ENCODE data around the gene CTNNA1.

CTNNA1 gene

GRCh38 chr5:138900281-138900965 is 147.2 kb downstream of the CTNNA1 start:
- peaks cover 9% of the 10 kb centered on the region; the same call in 1 of the 2 replicates for H3K36me3 ChIP-seq (ENCODE audit: insufficient read depth, low read length)
- H3K4me2 ChIP-seq (ENCODE audit: low read depth, low read length, poor library complexity, severe bottlenecking) = no peak overlapping the region
- H3K4me1 ChIP-seq (ENCODE audit: insufficient read depth, low read length, poor library complexity, severe bottlenecking) = no peaks in the 10 kb centered on the region
- no peaks in the 10 kb centered on the region for H3K27me3 ChIP-seq (ENCODE audit: insufficient read depth, low read length, poor library complexity, severe bottlenecking)
- TF ChIP-seq CTCF (conservative IDR thresholded peaks at IDR 0.05; ENCODE audit: low read length) (no peak), EZH2phosphoT487 (IDR thresholded peaks at IDR 0.05; ENCODE audit: borderline replicate concordance) (no peak)
- H3K9me3 ChIP-seq (ENCODE audit: insufficient read depth, low read depth, low read length) = no peaks in the 10 kb centered on the region
- no peaks in the 10 kb centered on the region for H4K20me1 ChIP-seq (ENCODE audit: insufficient read depth, low read length, poor library complexity, severe bottlenecking)
- no peaks in the 10 kb centered on the region for H3F3A ChIP-seq (ENCODE audit: low read depth)
- no peak overlapping the region for H3K4me3 ChIP-seq (ENCODE audit: low read length, poor library complexity, severe bottlenecking)
- no peaks in the 10 kb centered on the region for H3K79me2 ChIP-seq (ENCODE audit: insufficient read depth, low read length)
- no peak overlapping the region for H3K9ac ChIP-seq (ENCODE audit: low read depth, low read length, poor library complexity, severe bottlenecking)
- H3K9me2 ChIP-seq (replicated peaks; ENCODE audit: low read depth, low read length) = no peaks in the 10 kb centered on the region
- H2AFZ ChIP-seq (ENCODE audit: low read length) = no peak overlapping the region

- H3K4me3 ChIP-seq (ENCODE audit: low read length, poor library complexity, severe bottlenecking) = no peak overlapping the region
- H3K4me2 ChIP-seq (ENCODE audit: low read depth, low read length, poor library complexity, severe bottlenecking) = no peak overlapping the region
- H3K9me2 ChIP-seq (replicated peaks; ENCODE audit: low read depth, low read length) = no peaks in the 10 kb centered on the region
- no peaks in the 10 kb centered on the region for H3K79me2 ChIP-seq (ENCODE audit: insufficient read depth, low read length)
- H3K27me3 ChIP-seq (ENCODE audit: insufficient read depth, low read length, poor library complexity, severe bottlenecking) = no peaks in the 10 kb centered on the region
- H4K20me1 ChIP-seq (ENCODE audit: insufficient read depth, low read length, poor library complexity, severe bottlenecking) = no peaks in the 10 kb centered on the region
- H2AFZ ChIP-seq (ENCODE audit: low read length) = no peak overlapping the region
- H3K36me3 ChIP-seq (ENCODE audit: insufficient read depth, low read length) = peaks cover 16% of the 10 kb centered on the region; the same call in 1 of the 2 replicates
- H3K9me3 ChIP-seq (ENCODE audit: insufficient read depth, low read depth, low read length) = no peaks in the 10 kb centered on the region
- H3K9ac ChIP-seq (ENCODE audit: low read depth, low read length, poor library complexity, severe bottlenecking) = no peak overlapping the region
- no peak for TF ChIP-seq CTCF (conservative IDR thresholded peaks at IDR 0.05; ENCODE audit: low read length)
- no peak for TF ChIP-seq EZH2phosphoT487 (IDR thresholded peaks at IDR 0.05; ENCODE audit: borderline replicate concordance)
- H3F3A ChIP-seq (ENCODE audit: low read depth) = no peaks in the 10 kb centered on the region
- H3K4me1 ChIP-seq (ENCODE audit: insufficient read depth, low read length, poor library complexity, severe bottlenecking) = no peaks in the 10 kb centered on the region
Observed at GRCh38 chr5:138901716-138902115, 148.5 kb downstream of the CTNNA1 start.

GRCh38 chr5:138903130-138903775 is 150.0 kb downstream of the CTNNA1 start:
- Histone ChIP-seq H4K20me1 (ENCODE audit: insufficient read depth, low read length, poor library complexity, severe bottlenecking) (no peaks in the 10 kb centered on the region), H3F3A (ENCODE audit: low read depth) (no peaks in the 10 kb centered on the region), H3K9me3 (ENCODE audit: insufficient read depth, low read depth, low read length) (no peaks in the 10 kb centered on the region), H3K9me2 (replicated peaks; ENCODE audit: low read depth, low read length) (no peaks in the 10 kb centered on the region), H3K9ac (ENCODE audit: low read depth, low read length, poor library complexity, severe bottlenecking) (no peak overlapping the region), H3K4me3 (ENCODE audit: low read length, poor library complexity, severe bottlenecking) (no peak overlapping the region), H3K4me2 (ENCODE audit: low read depth, low read length, poor library complexity, severe bottlenecking) (no peak overlapping the region), H3K4me1 (ENCODE audit: insufficient read depth, low read length, poor library complexity, severe bottlenecking) (no peaks in the 10 kb centered on the region), H3K79me2 (ENCODE audit: insufficient read depth, low read length) (no peaks in the 10 kb centered on the region), H3K27me3 (ENCODE audit: insufficient read depth, low read length, poor library complexity, severe bottlenecking) (no peaks in the 10 kb centered on the region), H2AFZ (ENCODE audit: low read length) (no peak overlapping the region), H3K36me3 (ENCODE audit: insufficient read depth, low read length) (peaks cover 16% of the 10 kb centered on the region; the same call in 1 of the 2 replicates)
- no peak for TF ChIP-seq EZH2phosphoT487 (IDR thresholded peaks at IDR 0.05; ENCODE audit: borderline replicate concordance)
- no peak for TF ChIP-seq CTCF (conservative IDR thresholded peaks at IDR 0.05; ENCODE audit: low read length)
